Fibroblast of pulmonary artery (primary cell): ENCODE measurements around the gene SMYD3.

ENCODE experiments used
- DNase-seq: peaks from one replicate; pipeline ENCODE4 v3.0.0-alpha.2; 2010; ENCODE audit warnings: low read depth
- H3K4me3 ChIP-seq: replicated peaks from 2 replicates; pipeline ENCODE4 v1.5.1; 2011; ENCODE audit warnings: low read depth, mild to moderate bottlenecking, control low read depth, low read length, moderate library complexity
- TF ChIP-seq, protein P1 (sequence below): IDR thresholded peaks from 2 replicates; pipeline ENCODE4 v1.5.1; 2011; ENCODE audit warnings: mild to moderate bottlenecking, control low read depth, low read length, inconsistent platforms; ENCODE audit errors: missing control alignments

The SMYD3 gene

DNA sequence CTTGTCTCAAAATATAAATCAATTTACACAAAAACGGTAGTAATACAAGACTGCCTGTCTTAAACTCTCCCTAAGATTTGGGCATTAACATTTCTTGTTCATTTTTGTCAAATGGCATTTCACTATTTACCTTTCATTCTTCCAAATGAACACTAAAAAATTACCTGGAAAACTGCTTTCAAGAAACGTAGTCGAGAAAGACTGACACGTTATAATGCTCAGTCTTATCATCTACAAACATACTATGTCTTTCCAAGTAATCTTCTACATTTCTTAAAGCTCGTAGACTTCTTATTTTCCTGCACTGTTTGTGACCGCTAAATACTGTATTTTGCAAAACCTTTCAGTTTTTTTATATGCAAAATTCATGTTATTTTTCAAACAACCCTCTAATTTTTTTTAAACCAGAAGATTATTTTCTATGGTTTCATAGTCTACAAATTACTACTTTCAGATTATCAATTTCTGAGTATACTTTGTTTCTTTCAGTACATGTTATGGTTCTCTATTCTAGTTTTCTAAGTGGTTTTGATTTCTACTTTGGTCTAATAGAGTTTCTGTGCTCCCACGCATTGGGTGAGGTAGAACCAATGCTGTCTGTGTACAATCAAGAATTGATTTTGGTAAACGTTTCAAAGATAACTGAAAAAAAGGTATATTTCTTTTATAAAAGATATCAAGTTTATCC is 336.4 kb downstream of the SMYD3 start:
- H3K4me3 ChIP-seq = no peak overlapping the region
- TF ChIP-seq, protein P1, sequence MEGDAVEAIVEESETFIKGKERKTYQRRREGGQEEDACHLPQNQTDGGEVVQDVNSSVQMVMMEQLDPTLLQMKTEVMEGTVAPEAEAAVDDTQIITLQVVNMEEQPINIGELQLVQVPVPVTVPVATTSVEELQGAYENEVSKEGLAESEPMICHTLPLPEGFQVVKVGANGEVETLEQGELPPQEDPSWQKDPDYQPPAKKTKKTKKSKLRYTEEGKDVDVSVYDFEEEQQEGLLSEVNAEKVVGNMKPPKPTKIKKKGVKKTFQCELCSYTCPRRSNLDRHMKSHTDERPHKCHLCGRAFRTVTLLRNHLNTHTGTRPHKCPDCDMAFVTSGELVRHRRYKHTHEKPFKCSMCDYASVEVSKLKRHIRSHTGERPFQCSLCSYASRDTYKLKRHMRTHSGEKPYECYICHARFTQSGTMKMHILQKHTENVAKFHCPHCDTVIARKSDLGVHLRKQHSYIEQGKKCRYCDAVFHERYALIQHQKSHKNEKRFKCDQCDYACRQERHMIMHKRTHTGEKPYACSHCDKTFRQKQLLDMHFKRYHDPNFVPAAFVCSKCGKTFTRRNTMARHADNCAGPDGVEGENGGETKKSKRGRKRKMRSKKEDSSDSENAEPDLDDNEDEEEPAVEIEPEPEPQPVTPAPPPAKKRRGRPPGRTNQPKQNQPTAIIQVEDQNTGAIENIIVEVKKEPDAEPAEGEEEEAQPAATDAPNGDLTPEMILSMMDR = no peak
- no peak for DNase-seq

DNA sequence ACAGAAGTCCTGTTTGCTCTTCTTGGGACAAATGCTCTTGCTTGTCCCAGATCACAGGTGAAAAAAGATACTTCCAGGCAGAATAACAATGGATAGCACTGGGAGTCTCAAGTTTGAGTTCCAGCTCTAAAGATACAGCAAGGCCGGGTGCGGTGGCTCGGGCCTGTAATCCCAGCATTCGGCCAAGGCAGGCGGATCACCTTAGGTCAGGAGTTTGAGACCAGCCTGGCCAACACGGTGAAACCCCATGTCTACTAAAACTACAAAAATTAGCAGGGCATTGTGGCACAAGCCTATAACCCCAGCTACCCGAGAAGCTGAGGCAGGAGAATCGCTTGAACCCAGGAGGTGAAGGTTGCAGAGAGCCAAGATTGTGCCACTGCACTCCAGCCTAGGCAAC is 337.6 kb downstream of the SMYD3 start:
- TF ChIP-seq, protein P1 = no peak
- H3K4me3 ChIP-seq = no peak overlapping the region
- no peak for DNase-seq

DNA sequence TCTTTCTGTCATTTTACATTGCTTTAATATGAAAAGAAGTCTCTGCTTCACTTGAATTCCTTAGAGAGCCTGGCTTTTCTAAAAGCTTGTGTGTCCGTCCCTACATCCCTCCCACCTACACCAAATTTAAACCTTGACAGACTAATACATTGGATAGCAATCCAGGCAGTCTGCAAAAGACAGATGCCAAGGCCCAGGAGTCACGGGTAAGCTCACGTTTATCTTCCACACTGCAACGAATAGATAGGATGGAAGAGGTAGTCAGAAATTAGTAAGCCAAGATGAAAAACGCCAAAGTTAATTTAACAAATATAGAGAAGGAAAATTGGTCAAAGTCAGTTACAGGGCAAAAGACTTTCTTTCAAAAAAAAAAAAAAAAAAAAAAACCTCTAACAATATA is 338.1 kb downstream of the SMYD3 start:
- no peak for DNase-seq
- H3K4me3 ChIP-seq = no peak overlapping the region
- TF ChIP-seq, protein P1 = no peak

DNA sequence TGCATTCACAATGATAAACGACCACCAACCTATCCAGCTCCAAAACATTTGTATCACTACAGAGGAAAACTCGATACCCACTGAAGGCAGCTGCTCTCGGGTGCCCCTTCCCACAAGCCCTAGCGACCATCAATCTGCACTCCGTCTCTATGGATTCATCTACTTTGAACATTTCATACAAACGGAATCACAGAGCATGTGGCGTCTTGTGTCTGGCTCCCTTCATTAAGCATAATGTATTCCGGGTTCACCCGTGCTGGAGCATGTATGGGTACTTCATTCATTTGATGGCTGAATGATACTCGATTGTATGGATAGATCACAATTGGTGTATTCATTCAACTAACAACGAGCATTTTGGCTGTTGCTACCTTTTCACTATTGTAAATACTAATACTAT is 340.2 kb downstream of the SMYD3 start:
- no peak for DNase-seq
- TF ChIP-seq, protein P1 = no peak
- H3K4me3 ChIP-seq = no peak overlapping the region

DNA sequence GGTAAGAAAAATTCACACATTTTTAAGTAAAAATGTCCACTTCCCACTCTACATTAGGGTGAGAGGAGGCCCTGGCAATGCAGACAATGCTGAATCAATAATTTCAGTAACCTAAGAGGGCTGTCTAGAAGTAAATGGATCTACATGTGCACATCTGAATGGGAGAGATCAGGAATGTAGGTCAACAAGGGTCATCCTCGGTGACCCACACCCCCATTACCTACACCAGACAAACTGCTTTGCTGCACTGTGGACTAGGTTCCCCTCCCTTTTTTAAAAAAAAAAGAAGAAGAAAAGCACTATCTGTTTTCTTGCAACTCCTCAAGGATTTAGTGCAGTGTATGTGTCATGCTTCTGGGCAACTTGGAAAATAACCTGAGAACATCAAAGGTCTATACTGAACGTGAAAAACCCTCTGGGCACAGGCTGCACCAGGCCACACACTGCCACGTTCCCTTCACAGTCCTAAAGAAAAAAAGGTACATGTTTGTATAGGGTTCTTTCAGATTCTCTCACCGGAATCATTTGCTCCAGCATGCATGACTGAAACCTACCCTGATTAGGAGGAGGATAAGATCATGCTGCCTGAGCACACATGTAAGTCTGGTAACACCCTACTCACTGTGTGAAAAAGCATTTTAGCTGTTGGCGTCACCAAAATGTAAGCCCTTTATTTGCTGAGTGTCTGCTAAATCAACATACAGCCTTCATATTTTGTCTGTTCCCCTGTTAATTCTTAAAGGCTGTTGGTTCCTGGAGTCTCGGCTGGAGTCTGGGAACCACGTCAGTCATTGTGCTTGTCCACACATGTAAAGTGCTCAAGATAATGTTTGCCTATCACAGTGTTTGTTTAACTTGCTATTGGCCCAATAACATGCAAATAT is 341.0 kb downstream of the SMYD3 start:
- H3K4me3 ChIP-seq = no peak overlapping the region
- DNase-seq = no peak
- TF ChIP-seq, protein P1 = no peak

DNA sequence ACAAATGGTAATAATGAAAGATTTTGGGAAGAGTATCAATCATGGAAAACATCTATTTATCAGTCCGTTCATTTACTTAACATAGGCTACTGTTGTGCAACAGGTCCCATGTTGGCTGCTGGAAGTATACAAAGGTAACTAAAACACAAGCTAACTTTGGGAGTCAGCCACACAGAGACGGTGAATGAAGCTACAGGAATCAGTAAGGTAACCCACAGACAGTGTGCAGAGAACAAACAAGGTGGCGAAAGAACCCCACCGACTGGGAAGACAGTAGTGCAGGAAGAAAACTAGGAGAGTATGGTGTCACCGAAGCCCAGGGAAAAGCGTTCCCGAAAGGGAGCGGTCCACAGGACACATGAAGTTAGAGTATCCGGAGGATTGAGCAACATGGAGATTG is 342.3 kb downstream of the SMYD3 start:
- TF ChIP-seq, protein P1 = no peak
- no peak for DNase-seq

More for the DNA sequence above, 342.3 kb downstream of the SMYD3 start:
- no peak overlapping the region for H3K4me3 ChIP-seq
